ENCODE measurements around the gene FZD10. TPM values are rescaled to one million over a fixed set of nuclear protein-coding genes. Genes with fewer than 3 reads are reported as not detected.

The FZD10 gene
- total and polyA plus RNA-seq, 2 of the 8 experiments (the other 6 are each of a cell fraction or from before 2014, with no cell fraction given), result 0.11 to 0.60 TPM

- TF ChIP-seq CHD7 (IDR thresholded peaks at IDR 0.05; ENCODE audit: insufficient replicate concordance, low read length) (no peak), YY1 (IDR thresholded peaks at IDR 0.05; ENCODE audit: low read depth, low read length) (no peak), CHD2 (IDR thresholded peaks at IDR 0.05; ENCODE audit: low read length) (no peak), JUN (IDR thresholded peaks at IDR 0.05; ENCODE audit: low read depth, low read length) (no peak), SP1 (IDR thresholded peaks at IDR 0.05; ENCODE audit: low read depth, low read length) (no peak), MAX (IDR thresholded peaks at IDR 0.05) (no peak), CBX5 (IDR thresholded peaks at IDR 0.05; ENCODE audit: low read depth, low read length) (no peak), TAF7 (optimal IDR thresholded peaks at IDR 0.05; ENCODE audit: borderline replicate concordance, low read depth, low read length) (no peak), SP4 (IDR thresholded peaks at IDR 0.05; ENCODE audit: low read length) (no peak), NRF1 (IDR thresholded peaks at IDR 0.05; ENCODE audit: low read depth, low read length) (no peak)
Observed at GRCh38 chr12:130144256-130144655, 18.0 kb upstream of the FZD10 start (continued).
